Measurements from ENCODE around the gene C2orf78. TPM values are rescaled to one million over a fixed set of nuclear protein-coding genes. Genes with fewer than 3 reads are reported as not detected.

The C2orf78 gene
- total RNA-seq, 1 experiment from 2014 or later, result not detected

GRCh38 chr2:73832930-73833329 is 48.9 kb downstream of the C2orf78 start:
- peak; percentile 47 for DNase-seq (ENCODE audit: low spot score)
- CTCF ChIA-PET, result no interaction called here
- POLR2A ChIA-PET (ENCODE audit: low non-redundant PET), result no interaction called here
- no TSS peak for BruUV-seq (replicated peaks)
- TF ChIP-seq EZH2 (IDR thresholded peaks at IDR 0.05; ENCODE audit: borderline replicate concordance, low read depth, low read length, poor library complexity, severe bottlenecking) (no peak), CTCF (conservative IDR thresholded peaks at IDR 0.05; ENCODE audit: low read depth, low read length) (no peak)
- H3K4me3 ChIP-seq (ENCODE audit: low read depth, low read length, poor library complexity, severe bottlenecking), result no peak overlapping the region
- peaks cover 42% of the 10 kb centered on the region for H3K36me3 ChIP-seq (ENCODE audit: insufficient read depth, low read length, poor library complexity, severe bottlenecking)
- no peaks in the 10 kb centered on the region for H3K9me3 ChIP-seq (ENCODE audit: low read depth, low read length, poor library complexity, severe bottlenecking)
- H3K27ac ChIP-seq (ENCODE audit: low read depth, low read length, poor library complexity, severe bottlenecking), result peak overlapping the region; percentile 50
- intact Hi-C loops (cut with micrococcal nuclease; ENCODE audit: unreplicated experiment), result no loop called here
- peaks cover 20% of the 10 kb centered on the region for H3K4me1 ChIP-seq (ENCODE audit: insufficient read depth, low read length, poor library complexity, severe bottlenecking)
- no peaks in the 10 kb centered on the region for H3K27me3 ChIP-seq (replicated peaks; ENCODE audit: insufficient read depth, low read depth, low read length, poor library complexity)

GRCh38 chr2:73836141-73836943 is 52.4 kb downstream of the C2orf78 start:
- TF ChIP-seq EZH2 (IDR thresholded peaks at IDR 0.05; ENCODE audit: borderline replicate concordance, low read depth, low read length, poor library complexity, severe bottlenecking) (no peak), CTCF (conservative IDR thresholded peaks at IDR 0.05; ENCODE audit: low read depth, low read length) (no peak)
- Histone ChIP-seq H3K9me3 (ENCODE audit: low read depth, low read length, poor library complexity, severe bottlenecking) (no peaks in the 10 kb centered on the region), H3K27ac (ENCODE audit: low read depth, low read length, poor library complexity, severe bottlenecking) (no peak overlapping the region), H3K4me1 (ENCODE audit: insufficient read depth, low read length, poor library complexity, severe bottlenecking) (peaks cover 3% of the 10 kb centered on the region), H3K36me3 (ENCODE audit: insufficient read depth, low read length, poor library complexity, severe bottlenecking) (peaks cover 40% of the 10 kb centered on the region), H3K27me3 (replicated peaks; ENCODE audit: insufficient read depth, low read depth, low read length, poor library complexity) (no peaks in the 10 kb centered on the region), H3K4me3 (ENCODE audit: low read depth, low read length, poor library complexity, severe bottlenecking) (no peak overlapping the region)
- ChIA-PET CTCF (no interaction called here), POLR2A (ENCODE audit: low non-redundant PET) (no interaction called here)
- no TSS peak for BruUV-seq (replicated peaks)
- intact Hi-C loops (cut with micrococcal nuclease; ENCODE audit: unreplicated experiment), result no loop called here
- DNase-seq (ENCODE audit: low spot score), result no peak

- Histone ChIP-seq H3K27ac (ENCODE audit: low read depth, low read length, poor library complexity, severe bottlenecking) (no peak overlapping the region), H3K36me3 (ENCODE audit: insufficient read depth, low read length, poor library complexity, severe bottlenecking) (peaks cover 27% of the 10 kb centered on the region), H3K4me1 (ENCODE audit: insufficient read depth, low read length, poor library complexity, severe bottlenecking) (no peaks in the 10 kb centered on the region), H3K9me3 (ENCODE audit: low read depth, low read length, poor library complexity, severe bottlenecking) (no peaks in the 10 kb centered on the region), H3K27me3 (replicated peaks; ENCODE audit: insufficient read depth, low read depth, low read length, poor library complexity) (no peaks in the 10 kb centered on the region), H3K4me3 (ENCODE audit: low read depth, low read length, poor library complexity, severe bottlenecking) (no peak overlapping the region)
- DNase-seq (ENCODE audit: low spot score), result no peak
- TF ChIP-seq CTCF (conservative IDR thresholded peaks at IDR 0.05; ENCODE audit: low read depth, low read length) (no peak), EZH2 (IDR thresholded peaks at IDR 0.05; ENCODE audit: borderline replicate concordance, low read depth, low read length, poor library complexity, severe bottlenecking) (no peak)
- ChIA-PET CTCF (no interaction called here), POLR2A (ENCODE audit: low non-redundant PET) (no interaction called here)
- intact Hi-C loops (cut with micrococcal nuclease; ENCODE audit: unreplicated experiment), result no loop called here
- no TSS peak for BruUV-seq (replicated peaks)
Measured at GRCh38 chr2:73837847-73838585, 54.0 kb downstream of the C2orf78 start.

Measured in A673 (cell line).